Stimulated activated effector memory CD8-positive, alpha-beta T cell treated with anti-CD3 and anti-CD28 coated beads, Interleukin-12 subunit alpha, Interleukin-12 subunit beta, amount 100 ng/mL, for 72 hours (primary cell): ENCODE measurements around the gene BCL11B.

Experiments
- ATAC-seq: fragments of 150-1000 bp; cut with Tn5 transposase; 2 replicates; pipeline ENCODE4 v1.10.0; 2021
- DNase-seq, 2 donors: peaks; one replicate each; pipeline ENCODE4 v3.0.0; 2021 to 2022; ENCODE audit warnings: low spot score in 2 of 2
- H3K27ac Mint-ChIP-seq: one replicate; pipeline ENCODE4 v1.8.0; 2022; ENCODE audit warnings: mild to moderate bottlenecking, mixed read lengths
- H3K36me3 Mint-ChIP-seq: one replicate; pipeline ENCODE4 v1.8.0; 2022; ENCODE audit warnings: mild to moderate bottlenecking, mixed read lengths
- H3K4me1 Mint-ChIP-seq: one replicate; pipeline ENCODE4 v1.8.0; 2022; ENCODE audit warnings: mixed read lengths
- H3K4me3 Mint-ChIP-seq: one replicate; pipeline ENCODE4 v1.8.0; 2022; ENCODE audit warnings: mild to moderate bottlenecking, mixed read lengths
- H3K9me3 Mint-ChIP-seq: one replicate; pipeline ENCODE4 v1.8.0; 2022; ENCODE audit warnings: mixed read lengths

Gene BCL11B

DNA sequence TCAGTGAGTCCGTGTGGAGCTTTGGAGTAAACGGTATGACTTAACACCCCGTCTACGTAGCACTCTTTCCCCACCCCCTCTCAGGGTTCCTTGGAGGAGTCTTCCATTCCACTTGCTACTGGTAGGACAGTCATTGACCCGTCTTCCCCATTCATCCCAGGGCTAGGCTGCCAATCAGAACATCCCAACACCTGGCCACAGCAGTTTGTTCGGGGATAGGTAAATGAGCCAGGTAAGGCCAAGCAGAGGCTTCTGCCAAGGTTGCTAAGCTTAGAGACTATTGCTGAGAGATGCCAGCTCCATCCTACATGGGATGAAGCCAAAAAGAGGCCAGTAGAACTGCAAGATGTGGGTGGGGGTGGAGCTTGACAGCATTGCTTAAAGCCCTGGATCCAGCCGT lies 130.8 kb downstream of the BCL11B start:
- Mint-ChIP-seq H3K27ac (no peak overlapping the region), H3K4me3 (no peak overlapping the region), H3K36me3 (no peaks in the 10 kb centered on the region), H3K4me1 (peaks cover 31% of the 10 kb centered on the region), H3K9me3 (no peaks in the 10 kb centered on the region)
- DNase-seq (no peak), ATAC-seq (no peak)

DNA sequence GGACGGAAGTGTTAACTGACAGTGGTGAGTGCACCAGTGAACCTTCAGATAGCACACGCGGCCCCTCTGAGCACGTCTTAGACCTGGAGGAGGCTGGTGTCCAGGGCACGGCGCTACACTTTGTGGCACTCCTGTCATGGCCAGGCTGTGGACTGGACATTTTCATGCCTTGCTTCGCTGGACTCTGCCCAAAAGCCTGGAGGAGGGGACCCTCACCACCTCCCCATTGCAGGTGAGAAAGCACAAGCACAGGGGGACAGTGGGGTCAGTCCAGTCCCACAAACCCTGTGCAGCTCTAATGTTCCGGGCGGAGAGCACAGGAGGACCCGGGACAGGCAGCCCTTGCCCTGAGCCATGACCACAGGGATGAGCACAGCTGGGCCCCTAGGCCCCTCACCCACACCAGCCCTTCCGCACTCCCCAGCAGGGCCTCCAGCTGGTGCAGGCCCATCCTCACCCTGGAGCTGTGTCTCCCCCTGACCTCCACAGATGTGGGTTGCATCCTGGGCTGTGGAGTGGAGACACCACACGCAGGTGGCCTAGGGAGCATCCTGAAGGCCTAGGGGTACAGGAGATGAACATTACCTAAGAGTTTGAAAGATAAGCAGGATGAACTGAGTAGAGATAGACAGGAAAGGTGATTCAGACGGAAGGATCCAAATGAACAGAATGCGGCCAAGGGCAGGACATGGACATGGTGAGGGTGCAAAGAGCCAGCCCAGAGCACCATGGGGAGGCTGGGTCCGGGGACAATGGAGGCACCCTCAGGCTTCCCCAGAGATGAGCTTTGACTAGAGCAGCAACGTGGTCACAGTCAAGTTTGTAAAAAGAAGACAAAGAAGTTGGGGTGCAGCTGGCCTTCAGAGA lies 132.8 kb downstream of the BCL11B start:
- H3K4me3 Mint-ChIP-seq: no peak overlapping the region
- DNase-seq: no peak
- H3K36me3 Mint-ChIP-seq: no peaks in the 10 kb centered on the region
- H3K27ac Mint-ChIP-seq: no peak overlapping the region
- H3K4me1 Mint-ChIP-seq: peaks cover 38% of the 10 kb centered on the region
- H3K9me3 Mint-ChIP-seq: no peaks in the 10 kb centered on the region
- ATAC-seq: no peak

DNA sequence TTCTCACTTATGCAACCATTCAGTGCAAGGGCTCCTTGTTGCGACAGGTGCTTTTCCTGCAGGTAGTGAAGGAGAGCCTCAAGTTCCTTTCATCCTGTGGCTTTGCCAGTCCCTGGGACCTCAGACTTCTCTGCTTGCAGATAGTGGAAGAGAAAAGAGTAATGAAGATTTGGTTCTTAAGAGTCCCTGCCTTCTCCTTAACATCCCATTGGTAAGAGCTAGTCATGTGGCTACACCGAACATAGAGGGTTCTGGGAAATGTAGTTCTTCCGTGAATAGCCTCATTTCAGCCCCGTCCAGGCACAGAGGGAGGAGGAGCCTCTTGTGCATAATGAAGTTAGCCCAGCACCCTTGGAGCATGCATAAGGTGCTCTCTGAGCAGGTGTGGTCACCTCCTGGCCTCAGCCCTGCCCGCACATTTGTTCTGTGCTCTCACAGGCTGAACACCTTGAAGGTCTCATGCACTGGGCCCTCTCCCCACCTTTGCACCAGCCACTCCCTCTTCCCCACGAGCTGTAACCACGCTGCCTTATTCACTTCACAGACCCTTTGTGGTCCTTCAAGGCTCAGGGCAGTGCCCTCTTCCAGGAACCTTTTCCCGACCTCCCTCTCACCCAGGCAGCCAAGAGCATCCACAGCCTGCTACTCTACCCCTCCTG lies 134.0 kb downstream of the BCL11B start:
- ATAC-seq: peak; percentile 79
- H3K4me1 Mint-ChIP-seq: peaks cover 42% of the 10 kb centered on the region
- H3K9me3 Mint-ChIP-seq: no peaks in the 10 kb centered on the region
- no peaks in the 10 kb centered on the region for H3K36me3 Mint-ChIP-seq
- H3K27ac Mint-ChIP-seq: peak overlapping the region; percentile 41
- peak overlapping the region; percentile 16 for H3K4me3 Mint-ChIP-seq
- DNase-seq: no peak

DNA sequence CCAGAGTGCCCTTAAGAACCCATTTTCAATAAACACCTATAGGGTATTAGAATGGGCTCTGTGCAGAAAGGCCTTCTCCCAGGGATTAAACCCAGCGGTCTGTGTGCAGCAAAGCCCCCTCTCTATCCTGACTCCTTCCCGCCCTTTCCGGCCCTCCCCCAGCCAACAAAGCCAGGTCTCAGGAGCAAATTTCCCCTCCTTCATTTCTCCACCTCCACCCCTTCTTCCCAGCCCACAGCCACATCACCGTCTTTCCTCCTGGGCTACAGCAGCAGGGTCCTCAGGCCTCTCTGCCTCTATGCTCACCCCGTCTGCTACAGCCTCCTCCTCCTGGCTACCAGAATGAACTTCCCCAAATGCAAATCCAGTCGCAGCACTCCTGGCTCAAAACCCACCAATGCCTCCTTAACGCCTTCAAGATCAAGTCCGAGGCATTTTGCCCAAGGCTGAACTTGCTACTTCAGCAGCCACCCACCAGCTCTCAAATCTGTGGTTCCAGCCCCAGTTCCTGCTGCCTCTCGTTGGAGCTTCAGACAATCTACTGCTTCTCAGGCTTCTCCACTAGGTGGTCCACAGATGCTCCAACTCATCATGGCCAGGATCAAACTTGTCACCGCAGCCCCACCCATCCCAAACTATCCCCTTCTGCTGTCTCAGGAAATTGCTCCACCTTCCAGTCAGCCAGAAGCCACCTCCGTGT lies 134.8 kb downstream of the BCL11B start:
- DNase-seq (no peak), ATAC-seq (no peak)
- Mint-ChIP-seq H3K4me1 (peaks cover 42% of the 10 kb centered on the region), H3K4me3 (peak overlapping the region; percentile 16), H3K27ac (peak overlapping the region; percentile 41), H3K36me3 (no peaks in the 10 kb centered on the region), H3K9me3 (no peaks in the 10 kb centered on the region)

DNA sequence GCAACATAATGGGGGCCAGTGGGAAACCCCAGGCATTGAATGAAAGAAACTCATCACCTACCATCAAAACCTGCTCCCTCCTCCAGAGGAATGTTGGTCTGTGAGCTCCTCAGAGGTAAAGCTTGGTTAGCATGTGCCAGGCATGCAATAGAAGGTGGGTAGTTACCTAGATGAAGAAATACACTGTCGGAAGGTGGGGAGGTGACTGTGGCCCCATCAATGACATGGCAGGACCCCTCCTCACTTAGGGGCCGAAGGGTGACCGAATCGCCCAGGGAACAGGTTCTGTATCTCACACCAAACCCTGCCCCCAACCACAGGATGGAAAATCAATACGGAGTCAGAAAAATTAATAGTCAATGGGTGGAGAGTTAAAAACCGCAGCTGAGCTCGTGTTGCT lies 135.6 kb downstream of the BCL11B start:
- H3K9me3 Mint-ChIP-seq: no peaks in the 10 kb centered on the region
- no peak for ATAC-seq
- no peak overlapping the region for H3K27ac Mint-ChIP-seq
- H3K36me3 Mint-ChIP-seq: no peaks in the 10 kb centered on the region
- no peak for DNase-seq
- H3K4me3 Mint-ChIP-seq: no peak overlapping the region
- H3K4me1 Mint-ChIP-seq: peaks cover 42% of the 10 kb centered on the region

DNA sequence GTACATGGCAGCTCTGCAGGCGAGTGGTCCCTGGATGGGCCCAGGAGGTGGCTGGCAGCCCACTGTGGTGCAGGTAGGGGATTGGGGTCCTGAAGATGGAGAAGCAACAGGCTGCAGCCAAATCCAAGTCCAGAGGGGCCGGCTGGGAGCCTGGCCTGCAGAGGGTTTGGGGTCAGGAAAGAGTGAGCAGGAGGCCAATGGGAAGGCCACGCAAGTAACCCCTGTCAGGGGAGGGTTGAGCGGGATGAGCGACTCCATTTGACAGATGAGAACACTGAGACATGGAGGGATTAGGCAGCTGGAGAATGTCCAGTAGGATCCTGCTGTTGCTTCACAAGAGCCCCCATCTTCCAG lies 136.0 kb downstream of the BCL11B start:
- peak overlapping the region; percentile 60 for H3K27ac Mint-ChIP-seq
- DNase-seq: peak in 1 of 2 donors; percentile 39
- no peaks in the 10 kb centered on the region for H3K9me3 Mint-ChIP-seq

DNA sequence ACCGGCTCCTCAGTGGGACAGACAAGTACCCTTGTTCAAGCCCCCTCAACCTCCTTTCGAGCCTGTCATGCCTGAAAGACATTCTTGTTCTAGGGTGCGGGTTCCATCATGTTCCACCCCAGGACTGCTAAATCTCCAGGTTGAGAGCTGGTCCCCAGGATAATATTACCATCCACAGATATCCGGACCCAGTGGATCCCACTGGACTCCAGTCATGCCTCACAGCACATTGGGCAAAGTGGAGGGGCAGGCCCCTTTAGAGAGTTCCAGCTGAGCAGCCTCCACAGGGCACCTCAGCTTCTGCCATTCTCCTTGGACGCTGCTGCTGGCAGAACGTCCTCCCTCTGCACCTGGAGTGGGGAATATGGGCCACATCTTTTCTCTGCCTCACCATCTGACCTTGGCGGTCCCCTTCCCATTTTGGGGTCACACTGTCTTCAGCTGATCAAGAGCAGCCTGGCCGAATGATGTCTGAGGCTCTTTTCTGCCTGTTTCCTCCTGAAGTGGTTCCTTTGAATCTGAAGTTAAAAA lies 137.4 kb downstream of the BCL11B start:
- DNase-seq (peak in 1 of 2 donors; percentile 33), ATAC-seq (no peak)
- no peak overlapping the region for H3K27ac Mint-ChIP-seq
- H3K36me3 Mint-ChIP-seq: no peaks in the 10 kb centered on the region
- peaks cover 44% of the 10 kb centered on the region for H3K4me1 Mint-ChIP-seq
- no peaks in the 10 kb centered on the region for H3K9me3 Mint-ChIP-seq
- no peak overlapping the region for H3K4me3 Mint-ChIP-seq

More for the DNA sequence above, 136.0 kb downstream of the BCL11B start:
- no peak overlapping the region for H3K4me3 Mint-ChIP-seq
- H3K4me1 Mint-ChIP-seq: peaks cover 39% of the 10 kb centered on the region
- H3K36me3 Mint-ChIP-seq: no peaks in the 10 kb centered on the region
- no peak for ATAC-seq

DNA sequence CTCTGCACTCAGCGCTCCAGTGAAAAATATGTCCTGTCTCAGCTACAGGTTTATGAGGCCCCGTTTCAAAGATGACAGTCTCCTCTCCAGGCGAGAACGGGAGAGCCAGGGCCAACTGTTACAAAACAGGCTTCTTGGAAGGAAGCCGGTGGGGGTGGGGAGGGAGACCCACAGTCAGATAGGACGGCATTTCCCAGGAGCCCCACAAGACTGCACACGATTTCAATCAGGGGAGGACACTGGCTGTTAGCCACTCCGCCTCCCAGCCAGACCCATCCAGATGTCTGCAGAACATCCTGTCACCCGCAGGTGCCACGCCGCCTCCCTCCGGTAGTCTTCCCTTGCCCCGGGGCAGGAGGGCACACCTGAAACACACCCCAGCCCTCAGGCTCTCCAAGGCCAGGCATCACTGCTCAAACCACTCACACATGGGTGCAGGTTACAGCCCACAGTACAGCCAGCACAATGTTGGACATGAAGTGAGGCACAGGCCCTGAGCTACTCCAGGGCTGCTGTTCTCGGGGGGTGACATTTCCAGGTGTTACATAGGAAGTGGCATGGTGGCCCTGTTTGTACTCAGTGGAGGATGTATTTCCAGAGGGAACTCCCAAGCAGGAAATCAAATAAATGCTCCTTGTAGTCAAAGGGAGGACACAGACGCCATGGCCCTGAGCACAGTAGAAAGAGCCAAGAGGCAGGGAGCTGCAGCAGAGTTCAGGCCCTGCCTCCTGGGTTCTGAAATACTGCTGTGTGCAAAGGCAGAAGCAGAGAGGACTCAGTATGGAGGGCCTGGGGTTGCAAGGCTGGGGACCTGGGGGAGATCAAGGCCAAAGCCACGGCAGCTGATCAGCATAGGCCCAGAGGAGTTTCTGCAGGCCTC lies 138.1 kb downstream of the BCL11B start:
- H3K36me3 Mint-ChIP-seq: no peaks in the 10 kb centered on the region
- ATAC-seq: no peak
- peak in 1 of 2 donors; percentile 36 for DNase-seq
- H3K4me3 Mint-ChIP-seq: no peak overlapping the region
- H3K9me3 Mint-ChIP-seq: no peaks in the 10 kb centered on the region
- no peak overlapping the region for H3K27ac Mint-ChIP-seq
- H3K4me1 Mint-ChIP-seq: peaks cover 46% of the 10 kb centered on the region

DNA sequence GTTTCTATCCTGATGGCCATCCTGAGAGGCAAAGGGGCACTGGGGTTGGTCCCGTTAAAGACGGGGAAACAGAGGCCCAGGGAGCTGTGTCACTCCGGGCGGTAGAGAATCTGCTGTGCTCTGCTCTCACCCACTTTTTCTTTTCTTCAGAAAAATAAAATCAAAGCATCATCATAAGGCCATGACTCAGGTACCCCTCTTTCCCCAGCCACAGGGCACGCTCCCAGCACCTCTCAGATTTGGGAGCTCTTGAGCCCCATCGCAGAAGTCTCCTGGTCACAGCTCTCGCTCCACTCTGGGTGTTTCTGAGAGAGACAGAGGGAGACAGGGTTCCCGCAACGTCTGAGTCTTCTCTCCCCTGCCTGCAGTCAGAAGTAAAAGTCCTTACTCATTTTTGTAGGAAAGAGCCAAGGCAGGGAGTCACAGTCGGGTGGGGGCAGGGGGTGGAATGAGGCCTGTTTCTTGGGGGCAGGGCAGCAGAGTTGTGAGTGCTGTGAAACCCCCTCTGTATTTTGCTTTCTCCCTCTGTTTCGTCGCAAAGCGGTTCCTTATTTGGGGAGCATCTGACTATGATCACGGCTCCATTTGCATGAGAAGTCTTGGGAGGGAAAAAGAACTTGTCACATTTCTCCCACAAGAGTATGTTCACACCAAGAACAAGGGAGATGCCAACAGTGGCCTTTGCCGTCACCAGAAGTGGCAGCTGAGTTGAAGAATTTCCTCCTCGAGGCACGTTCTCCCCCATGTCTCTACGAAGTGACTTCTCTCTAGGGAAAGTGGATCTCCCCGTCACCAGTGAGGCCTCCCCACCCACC lies 139.0 kb downstream of the BCL11B start:
- Mint-ChIP-seq H3K9me3 (no peaks in the 10 kb centered on the region), H3K36me3 (no peaks in the 10 kb centered on the region), H3K27ac (no peak overlapping the region), H3K4me1 (peaks cover 39% of the 10 kb centered on the region), H3K4me3 (no peak overlapping the region)
- DNase-seq (peak in 1 of 2 donors; percentile 38), ATAC-seq (no peak)

DNA sequence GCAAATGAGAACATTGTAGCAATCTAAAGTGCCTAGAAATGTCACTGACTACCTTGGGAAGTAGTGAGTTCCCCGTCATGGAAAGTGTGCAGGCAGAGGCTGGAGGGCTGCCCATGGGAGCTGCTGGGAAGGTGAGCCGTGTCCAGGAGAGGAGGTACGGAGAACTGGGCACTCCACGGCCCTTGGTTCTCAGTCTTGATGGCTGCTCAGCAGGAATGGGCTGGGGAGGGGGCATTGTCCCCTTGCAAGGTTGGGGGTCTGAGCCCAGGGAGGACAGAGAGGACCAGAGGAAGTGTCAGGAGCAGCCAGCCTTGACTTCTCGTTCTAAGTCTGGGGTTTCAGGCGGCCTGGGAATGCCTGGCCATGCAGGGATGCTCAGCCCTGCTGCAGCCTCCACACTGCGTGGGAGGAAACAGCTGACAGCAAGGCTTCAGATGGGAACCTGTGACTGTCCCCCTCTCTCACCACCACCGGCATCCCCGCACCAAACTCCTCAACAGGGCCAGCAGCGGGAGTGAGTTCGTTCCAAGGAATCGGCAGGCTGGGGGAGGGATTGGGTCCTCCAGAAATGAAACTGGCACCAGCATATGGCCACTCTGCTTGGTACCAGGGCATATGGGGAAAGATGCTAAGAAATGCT lies 140.2 kb downstream of the BCL11B start:
- H3K9me3 Mint-ChIP-seq: no peaks in the 10 kb centered on the region
- DNase-seq: peak in 1 of 2 donors; percentile 18

DNA sequence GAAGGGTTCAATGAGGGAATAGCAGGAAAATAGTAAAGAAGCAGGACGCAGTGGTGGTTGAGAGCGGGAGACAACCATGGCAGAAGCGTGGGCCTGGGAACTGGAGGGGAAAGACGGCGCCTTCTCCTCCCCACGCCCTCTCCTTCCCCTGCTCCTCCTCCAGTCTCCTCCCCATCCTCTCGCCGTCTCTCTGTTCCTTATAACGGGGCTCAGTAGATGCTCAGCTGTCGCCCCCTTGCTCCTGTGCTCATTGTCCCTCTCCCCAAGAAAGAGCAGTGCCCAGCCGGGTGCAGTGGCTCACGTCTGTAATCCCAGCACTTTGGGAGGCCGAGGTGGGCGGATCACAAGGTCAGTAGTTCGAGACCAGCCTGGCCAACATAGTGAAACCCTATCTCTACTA lies 142.0 kb downstream of the BCL11B start:
- Mint-ChIP-seq H3K9me3 (no peaks in the 10 kb centered on the region), H3K4me1 (peaks cover 33% of the 10 kb centered on the region), H3K36me3 (no peaks in the 10 kb centered on the region), H3K27ac (peak overlapping the region; percentile 63), H3K4me3 (no peak overlapping the region)
- ATAC-seq (no peak), DNase-seq (peak in 1 of 2 donors; percentile 35)

More for the DNA sequence above, 140.2 kb downstream of the BCL11B start:
- no peaks in the 10 kb centered on the region for H3K36me3 Mint-ChIP-seq
- H3K27ac Mint-ChIP-seq: no peak overlapping the region
- H3K4me3 Mint-ChIP-seq: no peak overlapping the region
- ATAC-seq: no peak
- peaks cover 27% of the 10 kb centered on the region for H3K4me1 Mint-ChIP-seq

DNA sequence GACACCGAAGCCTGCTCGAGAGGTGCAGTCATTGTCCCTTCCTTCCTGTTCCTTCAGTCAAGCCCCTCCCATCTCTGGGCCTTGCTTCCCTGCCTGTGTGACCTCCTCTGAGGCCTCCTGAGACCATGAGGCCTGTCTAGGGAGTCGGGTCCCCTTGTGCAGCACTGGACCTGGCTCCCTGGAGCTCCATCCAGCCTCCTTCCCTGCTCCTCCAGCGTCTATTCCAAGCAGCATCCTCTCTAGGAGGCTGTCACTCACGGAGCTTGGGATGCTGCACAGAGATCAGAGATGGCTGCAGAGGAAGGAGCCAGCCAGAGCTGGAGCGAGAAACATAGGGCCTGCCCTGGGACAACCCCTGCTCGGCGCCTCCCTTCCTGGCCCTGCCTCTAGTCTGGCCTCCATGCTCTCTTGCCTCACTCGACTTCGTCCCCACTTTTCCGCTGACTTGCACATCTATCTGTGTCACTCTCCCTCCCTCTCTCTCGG lies 142.7 kb downstream of the BCL11B start:
- H3K9me3 Mint-ChIP-seq: no peaks in the 10 kb centered on the region
- H3K27ac Mint-ChIP-seq: peak overlapping the region; percentile 63
- peaks cover 33% of the 10 kb centered on the region for H3K4me1 Mint-ChIP-seq
- DNase-seq: no peak
- H3K4me3 Mint-ChIP-seq: no peak overlapping the region
- no peaks in the 10 kb centered on the region for H3K36me3 Mint-ChIP-seq
- no peak for ATAC-seq

DNA sequence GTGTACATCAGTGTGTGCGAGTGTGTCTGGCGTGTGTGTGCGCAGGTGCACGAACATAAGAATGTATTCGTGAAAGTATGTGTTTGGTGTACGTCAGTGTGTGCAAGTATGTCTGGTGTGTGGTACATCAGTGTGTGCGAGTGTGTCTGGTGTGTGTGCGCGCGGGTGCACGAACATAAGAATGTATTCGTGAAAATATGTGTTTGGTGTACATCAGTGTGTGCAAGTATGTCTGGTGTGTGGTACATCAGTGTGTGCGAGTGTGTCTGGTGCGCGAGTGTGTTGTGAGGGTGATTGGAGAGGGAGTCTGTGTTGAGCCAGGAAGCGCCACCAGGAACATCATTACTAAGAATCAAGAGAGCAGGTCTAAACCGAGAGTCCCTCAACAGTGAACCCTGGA lies 143.8 kb downstream of the BCL11B start:
- H3K36me3 Mint-ChIP-seq: no peaks in the 10 kb centered on the region
- DNase-seq: peak in 1 of 2 donors; percentile 17
- no peaks in the 10 kb centered on the region for H3K9me3 Mint-ChIP-seq
- no peak overlapping the region for H3K4me3 Mint-ChIP-seq
- no peak for ATAC-seq
- H3K4me1 Mint-ChIP-seq: peaks cover 29% of the 10 kb centered on the region
- peak overlapping the region; percentile 63 for H3K27ac Mint-ChIP-seq
